Peyer's patch (tissue), 4 donors: Measurements from ENCODE around the gene IPCEF1.

Experiments used
- CTCF ChIP-seq, 6 experiments: fragments of 450-650 bp in 4 of 6; fragments of 200-600 bp in 2 of 6; sonication (generic) in 1 of 6; IDR thresholded peaks; one replicate each; pipeline ENCODE4 v1.5.1; 2017 to 2019; ENCODE audit warnings: antibody characterized with exemption in 6 of 6, mild to moderate bottlenecking in 3 of 6, moderate library complexity in 1 of 6
- POLR2A ChIP-seq, 2 donors: fragments of 450-650 bp; IDR thresholded peaks; one replicate each; pipeline ENCODE4 v1.5.1; 2017; ENCODE audit warnings: antibody characterized with exemption in 2 of 2, mild to moderate bottlenecking in 2 of 2, moderate library complexity in 2 of 2

- no peak for TF ChIP-seq POLR2A (IDR thresholded peaks at IDR 0.05)
- TF ChIP-seq CTCF (IDR thresholded peaks at IDR 0.05) = no peak
Measured at GRCh38 chr6:154301086-154301625, 55.4 kb downstream of the IPCEF1 start.
